Activated T-cell treated with anti-CD3 and anti-CD28 coated beads for 48 hours (primary cell): ENCODE data around the gene FGFBP1.
"Not testable (repeated sequence)": the region's sequence is repeated elsewhere in the genome, so short reads cannot be mapped to it uniquely, and the experiment has no call there.

Experiments
- DNase-seq: peaks from one replicate; pipeline ENCODE4 v3.0.0-alpha.2; 2020; ENCODE audit warnings: low read depth

Gene FGFBP1

DNA sequence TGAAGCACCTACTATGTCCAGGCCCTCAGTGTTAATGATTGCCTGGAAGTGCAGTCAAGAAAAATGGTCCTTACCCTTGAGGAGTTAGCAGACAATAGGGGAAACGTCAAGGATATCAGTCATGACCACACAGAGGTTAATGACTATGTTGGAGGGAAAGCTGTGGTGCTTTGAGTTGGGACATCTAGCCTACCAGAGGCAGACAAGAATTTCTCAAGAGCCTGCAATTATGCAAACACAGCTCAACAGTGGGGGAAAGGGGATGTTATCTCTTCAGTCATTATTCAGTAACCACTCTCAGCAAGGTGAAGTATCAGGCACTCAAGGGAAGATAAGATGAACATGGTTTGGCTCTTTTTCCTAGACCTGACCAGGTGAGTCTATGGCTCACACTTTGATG, 7.0 kb upstream of the FGFBP1 start:
- DNase-seq, result no peak

DNA sequence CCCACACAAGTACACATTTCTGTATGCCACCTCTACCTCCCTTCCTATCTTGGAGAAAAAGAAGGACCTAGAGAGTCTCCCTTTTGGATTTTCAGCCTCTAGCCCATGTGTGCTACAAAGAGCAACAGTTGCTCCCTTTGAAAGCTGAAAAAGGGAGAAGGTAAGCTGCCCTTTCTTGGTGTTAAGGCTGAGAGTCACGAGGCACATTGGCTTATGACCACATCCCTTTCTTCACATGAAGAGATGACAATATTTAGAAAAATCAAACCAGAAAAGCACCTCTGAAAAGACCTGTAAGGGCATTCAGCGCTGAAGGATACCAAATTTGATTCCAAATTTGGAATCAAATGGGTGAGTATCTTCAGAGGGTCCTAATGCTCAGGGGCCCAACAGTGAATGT, 6.4 kb upstream of the FGFBP1 start:
- no peak for DNase-seq

DNA sequence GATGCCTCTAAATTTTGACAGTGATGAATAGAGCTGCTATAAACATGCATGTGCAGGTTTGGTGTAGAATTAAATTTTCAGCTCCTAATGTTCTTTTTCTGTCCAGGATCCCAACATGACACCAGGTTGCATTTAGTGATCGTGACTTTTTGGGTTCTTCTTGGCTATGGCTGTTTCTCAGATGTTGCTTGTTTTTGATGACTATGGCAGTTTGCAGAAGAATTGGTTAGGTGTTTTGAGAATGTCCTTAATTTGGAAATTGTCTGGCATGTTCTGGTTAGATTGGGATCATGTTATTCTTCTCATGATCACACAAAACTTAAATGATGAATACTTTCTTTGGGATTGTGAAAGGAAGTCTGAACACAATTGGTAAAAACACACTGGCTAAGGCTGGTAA, 3.7 kb upstream of the FGFBP1 start:
- DNase-seq, result no peak

DNA sequence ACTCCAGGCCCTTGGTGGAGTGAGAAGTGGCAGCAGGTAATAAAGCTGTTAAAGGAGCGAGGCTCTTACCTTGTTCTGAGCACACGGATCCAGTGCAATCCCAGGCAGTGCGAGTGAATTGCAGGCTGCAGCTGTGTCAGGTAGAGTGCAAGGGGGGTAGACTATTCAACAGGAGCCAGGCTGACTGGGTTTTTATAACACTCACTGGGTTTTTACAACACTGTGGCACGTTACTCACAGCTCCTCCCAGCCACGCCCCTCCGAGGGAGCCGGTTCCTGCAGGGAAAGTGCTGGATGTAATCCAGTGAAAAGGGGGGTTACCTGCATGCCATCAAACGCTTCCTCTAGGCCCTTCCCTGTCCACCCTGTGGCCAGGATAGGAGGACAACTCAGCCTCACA, 358 bp downstream of the FGFBP1 start:
- no peak for DNase-seq

DNA sequence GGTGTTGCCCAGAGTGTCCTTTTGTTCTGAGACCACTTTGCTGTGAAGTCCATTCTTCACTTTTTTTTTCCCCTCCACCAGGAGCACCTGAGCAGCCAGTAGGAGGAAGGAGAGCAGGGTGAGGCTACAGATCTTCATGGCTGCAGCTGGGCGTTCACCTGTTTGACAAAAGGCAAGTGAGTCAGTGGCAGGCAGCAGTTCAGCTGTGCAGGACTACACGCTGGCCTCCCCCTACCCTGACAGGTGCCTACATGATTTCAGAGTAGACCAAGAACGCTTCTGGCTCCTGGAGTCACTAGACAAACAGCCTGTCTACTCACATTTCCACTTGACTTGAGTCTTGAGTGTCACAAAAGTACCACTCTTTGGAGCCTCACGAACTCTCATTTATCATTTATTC, 2.0 kb downstream of the FGFBP1 start:
- DNase-seq, result no peak

DNA sequence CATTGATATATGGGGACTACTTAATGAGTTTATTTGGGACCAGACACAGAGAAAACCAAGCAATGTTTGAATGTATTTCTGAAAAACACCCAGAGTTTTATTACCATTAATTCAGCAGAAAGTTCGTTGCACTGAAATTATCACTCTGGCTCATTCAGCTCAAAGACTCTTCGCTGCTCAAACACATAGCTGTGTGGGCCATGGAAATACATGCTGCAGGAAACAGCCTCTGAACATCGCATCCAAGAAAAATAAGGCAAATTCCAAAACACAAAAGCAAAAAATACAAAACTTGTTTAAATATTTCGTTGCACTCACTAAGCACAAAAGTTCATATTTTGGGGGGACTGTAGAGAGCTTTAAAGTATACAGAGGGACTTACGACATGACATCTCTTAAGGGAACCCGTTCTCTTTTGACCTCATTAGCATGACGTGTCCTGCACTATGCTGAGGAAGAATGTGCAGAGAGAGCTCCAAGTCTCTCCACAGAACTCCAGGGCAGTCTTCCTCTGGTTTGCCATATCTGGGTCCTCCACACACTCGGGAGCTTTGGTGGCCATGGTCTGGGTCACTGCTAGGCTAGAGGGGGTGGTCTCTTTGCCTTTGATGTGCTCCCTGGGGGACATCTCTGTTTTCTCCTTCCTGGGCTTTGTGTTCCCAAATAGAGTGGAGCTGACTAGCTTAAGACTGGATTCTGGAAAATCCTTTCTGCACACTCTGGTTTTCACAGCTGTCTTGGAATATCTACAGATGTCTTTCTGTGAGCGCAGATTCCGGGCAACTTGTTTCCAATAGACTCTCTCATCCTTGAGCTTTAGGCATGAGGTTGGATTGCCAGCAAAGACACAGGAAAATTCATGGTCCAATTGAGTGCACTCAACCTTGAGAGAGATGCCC, 2.8 kb downstream of the FGFBP1 start:
- no peak for DNase-seq

DNA sequence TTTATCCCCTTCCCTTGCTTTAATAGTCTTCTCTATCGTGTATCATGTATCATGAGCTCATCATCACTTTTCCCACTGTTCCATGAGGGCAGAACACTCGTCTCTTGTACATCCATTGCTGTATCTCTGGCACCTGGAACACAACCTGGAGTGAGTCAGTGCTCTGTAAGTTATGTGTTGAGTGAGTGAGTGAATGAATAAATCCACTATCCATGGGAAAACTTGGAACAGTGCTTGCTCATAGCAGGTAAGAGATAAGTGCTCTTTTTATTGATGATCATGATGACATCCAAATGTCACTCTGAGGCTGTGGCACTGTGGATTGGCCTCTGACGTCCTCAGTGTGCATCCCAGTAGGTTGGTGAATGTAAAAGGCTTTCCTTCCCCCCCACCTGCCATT, 4.3 kb downstream of the FGFBP1 start:
- DNase-seq, result no peak

DNA sequence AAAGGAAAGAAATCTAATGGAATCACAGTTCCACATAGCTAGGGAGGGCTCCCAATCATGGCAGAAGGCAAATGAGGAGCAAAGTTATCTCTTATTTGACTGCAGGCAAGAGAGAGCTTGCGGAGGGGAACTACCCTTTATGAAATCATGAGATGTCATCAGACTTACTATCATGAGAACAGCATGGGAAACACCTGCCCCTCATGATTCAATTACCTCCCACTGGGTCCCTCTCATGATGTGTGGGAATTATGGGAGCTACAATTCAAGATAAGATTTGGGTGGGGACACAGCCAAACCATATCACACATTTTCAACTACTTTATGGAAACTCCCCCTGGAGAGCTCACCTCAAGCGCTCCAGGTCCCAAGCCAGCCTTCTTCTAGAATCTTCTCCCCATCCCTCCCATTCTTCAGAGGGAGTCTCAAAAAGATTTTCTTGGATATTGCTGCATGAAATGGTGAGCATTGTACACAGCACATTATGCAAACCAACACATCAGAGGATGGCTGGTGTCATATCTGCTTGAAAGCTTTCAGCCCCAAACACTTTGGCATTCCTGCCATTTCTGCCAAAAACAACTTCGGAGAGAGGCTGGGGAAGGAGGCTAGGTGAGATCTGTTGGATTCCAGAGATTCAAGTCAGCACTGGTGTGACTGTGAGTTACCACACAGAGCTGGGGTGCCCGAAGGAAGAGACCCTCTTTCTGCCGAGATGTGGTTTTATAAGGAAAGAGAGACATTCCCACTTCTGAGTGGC, 6.9 kb downstream of the FGFBP1 start:
- no peak for DNase-seq

DNA sequence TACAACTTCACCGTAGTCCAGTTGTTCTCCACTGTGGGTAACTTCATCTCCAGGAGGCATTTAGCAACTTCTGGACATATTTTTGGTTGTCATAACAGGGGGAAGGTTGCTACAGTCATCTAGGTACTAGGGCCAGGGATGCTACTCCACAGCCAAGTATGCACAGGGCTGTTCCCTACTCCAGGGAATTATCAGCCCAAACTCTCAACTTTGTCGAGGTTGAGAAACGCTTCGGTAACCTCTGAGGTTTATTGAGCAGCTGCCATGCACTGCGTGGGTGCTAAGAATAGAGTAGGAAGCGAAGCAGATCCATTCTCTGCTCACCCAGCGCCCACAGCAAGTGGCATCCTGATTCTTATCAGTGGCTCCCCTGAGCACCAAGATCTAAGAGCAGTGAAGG, 8.2 kb downstream of the FGFBP1 start:
- DNase-seq, result no peak

DNA sequence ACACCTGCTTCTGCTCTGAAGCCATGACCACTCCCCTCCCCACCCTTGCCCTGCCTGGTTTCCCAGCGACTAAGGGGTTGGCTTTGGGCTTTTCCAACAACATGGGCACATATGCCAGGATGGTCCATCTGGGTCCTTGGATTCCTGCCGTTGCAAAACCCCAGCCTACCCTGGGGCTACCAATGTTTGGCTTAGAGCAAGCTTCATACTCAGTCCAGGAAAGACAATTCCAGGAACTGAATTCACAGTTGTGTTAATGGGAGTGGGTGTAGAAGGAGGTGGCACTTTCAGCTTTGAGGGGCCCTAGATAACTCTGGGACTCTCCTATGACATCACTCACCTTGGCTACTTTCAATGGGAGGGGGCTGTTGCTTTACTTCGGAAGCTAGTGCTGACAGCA, 9.0 kb downstream of the FGFBP1 start:
- no peak for DNase-seq

DNA sequence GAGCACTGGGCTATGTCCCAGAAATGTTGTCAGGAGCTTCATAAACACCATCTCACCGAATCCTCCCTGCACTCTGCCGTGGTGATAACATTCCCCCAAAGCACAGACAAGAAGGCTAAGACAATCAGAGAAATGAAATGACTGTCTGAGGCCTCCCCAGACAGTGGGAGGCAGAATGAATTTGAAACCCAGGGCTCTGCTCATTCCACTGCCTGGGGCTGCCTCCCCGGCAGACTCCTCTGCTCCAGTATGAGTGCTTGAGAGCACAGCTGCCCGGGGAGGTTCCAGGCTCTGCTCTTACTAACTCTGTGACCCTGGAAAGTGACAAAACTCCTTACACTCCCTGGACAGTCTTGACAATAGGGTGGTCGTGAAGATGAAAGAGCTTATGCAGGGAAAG, 9.7 kb downstream of the FGFBP1 start:
- no peak for DNase-seq

DNA sequence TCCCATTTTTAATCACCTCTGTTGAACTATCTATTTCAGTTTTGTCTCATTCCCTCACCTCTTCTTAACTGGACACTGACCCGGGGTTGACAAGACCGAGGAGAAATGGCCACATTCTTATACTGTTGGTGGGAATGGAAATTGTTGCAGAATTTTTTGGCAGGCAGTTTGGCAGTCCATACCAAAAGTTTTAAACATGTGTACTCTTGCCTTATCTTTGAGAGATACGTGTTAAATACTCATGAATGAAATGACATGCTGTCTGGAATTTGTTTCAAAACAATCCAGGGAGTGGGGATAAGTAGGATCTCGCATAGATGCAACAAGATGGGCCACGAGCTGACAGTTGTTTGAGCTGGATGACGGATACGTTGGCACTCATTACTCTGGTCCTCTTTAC, 12.1 kb downstream of the FGFBP1 start:
- DNase-seq, result no peak

DNA sequence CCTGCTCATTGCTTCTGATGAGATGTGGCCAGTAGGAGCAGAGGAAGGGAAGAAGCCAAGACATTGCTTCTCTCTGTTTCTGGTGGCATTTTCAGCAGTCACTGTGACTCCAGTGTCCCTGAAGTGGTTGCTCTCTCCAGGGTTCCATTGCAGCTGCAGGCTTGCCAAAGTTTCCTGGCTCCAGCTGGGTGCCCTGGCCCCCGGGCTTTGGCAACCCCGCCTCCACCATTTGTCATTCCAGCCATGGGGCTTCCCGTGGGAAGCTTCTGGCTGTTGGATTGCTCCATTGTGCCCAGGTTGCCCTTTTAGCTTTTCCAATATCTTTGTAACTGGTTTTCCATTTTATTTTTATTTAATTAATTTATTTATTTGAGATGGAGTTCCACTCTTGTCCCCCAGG, 12.7 kb downstream of the FGFBP1 start:
- no peak for DNase-seq

DNA sequence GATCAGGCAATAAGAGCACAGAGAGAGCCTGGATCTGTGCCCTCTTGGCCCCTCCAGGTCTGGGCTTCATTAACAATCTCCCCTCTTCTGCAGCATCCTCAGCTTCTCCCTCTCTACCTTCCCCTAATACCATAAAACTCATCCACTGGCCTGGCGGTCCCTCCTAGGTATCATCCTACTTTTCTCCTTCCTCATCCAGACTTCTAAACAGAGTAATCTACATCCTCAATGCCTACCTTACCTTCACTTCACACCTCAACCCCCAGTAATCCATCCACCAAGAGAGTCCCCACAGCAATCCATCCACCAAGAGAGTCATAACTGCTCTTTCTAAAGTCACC, 17.0 kb downstream of the FGFBP1 start:
- no peak for DNase-seq

DNA sequence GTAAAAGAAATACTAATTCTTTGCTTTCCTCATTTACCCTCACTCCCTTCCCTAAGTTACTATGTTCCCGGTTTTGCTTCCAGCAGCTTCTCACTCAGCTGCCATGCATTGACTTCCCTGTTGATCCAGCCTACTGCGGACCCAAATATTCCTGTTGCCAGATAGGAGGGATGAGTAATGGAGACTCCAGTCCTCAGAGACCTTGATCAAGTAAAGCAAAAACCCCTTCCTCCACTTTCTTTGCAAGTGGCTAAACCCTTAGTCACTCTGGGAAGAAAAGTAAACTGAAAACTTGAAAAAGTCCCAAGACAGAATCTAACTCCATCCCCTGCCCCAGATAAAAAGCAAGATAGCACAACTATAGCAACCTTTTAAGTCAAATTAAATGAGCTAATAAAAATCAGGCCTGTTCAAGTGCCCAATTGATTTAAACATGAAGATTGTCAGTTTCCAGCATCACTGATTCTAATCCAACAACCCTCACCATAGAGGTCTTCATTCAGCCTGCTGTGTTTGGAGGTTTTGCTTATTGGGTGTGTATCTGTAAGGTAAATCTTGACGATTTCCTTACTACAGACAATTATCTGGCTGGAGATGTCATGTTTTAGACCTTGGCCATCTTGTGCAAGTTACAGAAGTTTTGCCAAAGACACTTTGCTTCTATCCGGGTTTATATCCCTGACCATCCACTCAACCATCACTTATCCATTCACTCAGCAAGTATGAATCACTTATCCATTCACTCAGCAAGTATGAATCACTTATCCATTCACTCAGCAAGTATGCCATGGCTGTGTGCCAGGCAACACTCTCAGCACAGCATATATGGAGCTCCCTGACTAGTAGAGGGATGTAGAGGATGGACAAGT, 17.6 kb downstream of the FGFBP1 start:
- no peak for DNase-seq

DNA sequence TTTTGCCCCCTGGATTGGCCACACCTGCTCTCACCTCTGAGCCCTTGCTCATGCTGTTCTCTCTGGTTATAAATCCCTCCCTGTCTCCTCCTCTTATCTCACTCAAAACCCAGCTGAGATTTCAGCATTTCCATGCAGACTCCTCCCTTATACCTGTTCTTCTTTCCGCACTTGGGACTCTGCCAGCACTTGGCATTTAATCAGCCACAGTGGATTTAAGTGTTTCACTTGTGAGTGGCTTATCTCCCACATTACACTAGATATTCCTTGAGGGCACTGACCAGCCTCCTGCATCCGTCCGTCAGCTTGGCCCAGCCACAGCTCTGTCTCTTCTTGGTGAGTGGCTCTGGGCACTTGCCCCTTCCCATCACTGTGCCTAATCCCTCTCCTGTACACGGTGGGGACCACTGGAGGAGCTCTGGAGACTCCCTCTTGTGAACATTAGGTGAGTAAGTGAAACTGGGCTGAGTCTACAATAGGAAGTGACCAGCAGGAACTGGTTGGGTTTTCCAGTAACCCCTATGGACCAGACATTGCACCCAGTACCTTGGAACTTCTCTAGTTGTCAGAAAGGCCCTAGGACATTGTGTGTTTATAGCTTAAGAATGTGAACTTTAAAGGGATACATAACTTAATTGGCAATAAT, 19.9 kb downstream of the FGFBP1 start:
- no peak for DNase-seq

DNA sequence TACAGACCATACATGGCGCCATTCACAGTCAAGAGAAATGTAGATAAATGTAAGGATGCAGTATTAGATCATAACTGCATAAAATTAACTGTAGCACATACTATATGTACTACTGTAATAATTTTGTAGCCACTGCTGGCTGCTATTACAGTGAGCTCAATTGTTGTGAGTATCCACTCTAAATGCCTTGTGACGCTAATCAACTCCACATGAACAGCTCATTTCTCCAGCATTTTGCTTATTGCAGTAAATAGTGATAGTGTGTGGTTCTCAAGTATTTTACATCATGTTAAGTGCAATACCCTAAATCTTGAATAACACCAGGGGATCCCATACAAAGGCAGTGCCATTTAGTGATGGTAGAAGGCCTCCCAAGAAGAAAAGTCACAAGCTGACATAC, 21.2 kb downstream of the FGFBP1 start:
- DNase-seq, result no peak

DNA sequence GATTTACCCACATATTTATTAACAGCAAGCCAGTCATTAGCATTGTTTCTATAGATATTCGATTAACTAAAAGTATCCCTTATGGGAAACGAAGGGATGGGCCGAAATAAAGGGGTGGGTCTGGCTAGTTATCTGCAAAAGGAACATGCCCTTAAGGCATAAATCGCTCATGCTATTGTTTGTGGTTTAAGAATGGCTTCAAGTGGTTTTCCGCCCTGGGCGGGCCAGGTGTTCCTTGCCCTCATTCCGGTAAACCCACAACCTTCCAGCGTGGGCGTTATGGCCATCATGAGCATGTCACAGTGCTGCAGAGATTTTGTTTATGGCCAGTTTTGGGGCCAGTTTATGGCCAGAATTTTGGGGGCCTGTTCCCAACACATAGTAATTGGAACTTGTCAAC, 22.2 kb downstream of the FGFBP1 start:
- not testable (repeated sequence) for DNase-seq

DNA sequence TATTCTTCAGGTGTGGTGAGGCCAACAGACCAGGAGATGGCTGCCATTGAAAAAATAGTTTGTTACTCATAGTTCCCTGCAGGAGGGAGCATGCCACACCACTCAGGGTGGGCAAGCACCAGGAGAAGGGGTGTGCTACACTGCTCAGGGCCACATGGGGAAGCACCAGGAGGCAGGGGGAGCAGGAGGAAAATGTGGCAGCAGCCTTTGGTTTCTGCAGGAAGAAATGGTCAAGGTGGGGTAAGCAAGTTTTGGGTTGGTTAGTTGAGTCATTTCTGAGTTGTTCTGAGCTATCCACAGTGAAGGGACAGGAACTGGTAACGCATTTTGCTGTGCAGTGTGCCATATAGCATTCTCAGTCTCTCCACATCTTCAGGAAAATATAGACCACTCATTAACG, 23.8 kb downstream of the FGFBP1 start:
- no peak for DNase-seq

DNA sequence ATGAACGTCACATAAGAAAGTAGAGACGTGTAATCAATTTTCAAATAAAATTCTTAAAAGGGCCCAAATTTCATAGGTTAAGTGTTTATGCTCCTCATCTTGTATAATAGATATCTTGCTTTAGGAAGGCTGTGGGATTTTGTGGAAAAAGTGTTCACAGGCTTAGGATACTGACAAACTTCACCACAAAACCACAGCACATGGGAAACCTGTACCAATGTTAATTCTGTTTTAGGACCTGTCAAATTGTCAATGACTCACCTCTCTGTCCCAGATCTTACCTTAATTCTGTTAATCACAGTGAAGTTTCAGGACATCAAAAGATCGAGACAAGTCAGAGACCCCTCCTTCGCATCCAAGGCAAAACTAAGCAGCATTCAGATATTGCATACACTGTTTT, 24.2 kb downstream of the FGFBP1 start:
- DNase-seq, result no peak

DNA sequence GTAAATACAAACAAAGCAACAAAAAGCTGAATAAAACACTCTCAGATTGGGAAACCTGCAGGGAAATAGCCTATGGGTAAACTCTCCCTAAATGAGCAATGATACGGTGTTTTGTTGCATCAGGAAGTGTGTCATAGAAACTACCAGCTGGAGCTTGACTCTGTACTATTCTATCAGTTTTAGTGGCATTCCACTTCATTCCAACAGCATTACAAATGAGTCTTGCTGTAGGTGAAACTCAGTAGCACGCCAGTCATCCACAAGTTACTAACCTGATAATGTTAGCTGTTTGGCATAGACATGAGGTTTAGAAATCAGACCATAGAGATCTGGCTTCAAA, 24.9 kb downstream of the FGFBP1 start:
- DNase-seq, result no peak

DNA sequence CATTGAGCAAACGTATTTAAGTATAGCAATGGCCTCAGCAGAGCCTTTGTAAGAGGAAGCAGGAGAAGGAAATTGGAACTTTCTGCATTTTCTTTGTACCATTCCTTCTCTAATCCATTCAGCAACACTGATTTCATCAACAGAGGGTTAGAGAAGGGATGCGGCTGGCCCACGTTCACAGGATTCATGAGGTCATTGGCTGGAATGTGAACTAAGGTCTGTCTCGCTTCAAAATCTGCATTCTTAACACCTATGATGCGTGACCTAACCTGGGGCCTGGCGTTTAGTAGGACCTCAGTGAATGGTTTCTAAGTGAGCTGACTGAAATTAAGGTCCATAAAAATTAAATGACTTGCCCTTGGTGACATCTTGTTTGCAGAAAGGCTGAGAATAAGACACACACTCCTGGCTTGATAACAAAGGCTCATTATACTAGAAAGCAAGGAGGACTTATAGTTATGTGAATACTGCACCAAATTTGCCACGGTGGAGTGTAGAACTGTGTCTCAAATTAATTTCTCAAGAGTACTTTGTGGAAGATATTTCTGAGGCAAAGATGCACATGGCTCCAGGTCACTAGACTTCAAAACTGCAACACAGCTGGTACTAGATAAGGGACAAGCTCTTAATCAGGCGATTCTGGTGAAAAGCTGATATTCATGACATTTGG, 25.4 kb downstream of the FGFBP1 start:
- no peak for DNase-seq
